WERI-Rb-1 (cell line): ENCODE measurements around the gene RHPN2.
"Not testable (repeated sequence)": the region's sequence is repeated elsewhere in the genome, so short reads cannot be mapped to it uniquely, and the experiment has no call there.

ENCODE experiments used
- DNase-seq: peaks from one replicate; pipeline ENCODE4 v3.0.0-alpha.2; 2020
- H3K27ac ChIP-seq: fragments of 250-450 bp; sonication (Bioruptor Pico); 2 replicates; pipeline ENCODE4 v1.5.1; 2020; ENCODE audit warnings: mild to moderate bottlenecking, moderate library complexity
- H3K27me3 ChIP-seq: fragments of 250-450 bp; sonication (Bioruptor Pico); 2 replicates; pipeline ENCODE4 v1.5.1; 2021; ENCODE audit warnings: mild to moderate bottlenecking, low read depth, moderate library complexity; ENCODE audit not compliant: insufficient read depth, severe bottlenecking
- H3K36me3 ChIP-seq: fragments of 250-450 bp; sonication (Bioruptor Pico); 2 replicates; pipeline ENCODE4 v1.5.1; 2020; ENCODE audit warnings: mild to moderate bottlenecking, moderate library complexity
- H3K4me3 ChIP-seq: 2 replicates; pipeline ENCODE4 v1.5.1; 2011; ENCODE audit warnings: low read depth, mild to moderate bottlenecking, control low read depth, low read length
- H3K9me3 ChIP-seq: fragments of 250-450 bp; sonication (Bioruptor Pico); 2 replicates; pipeline ENCODE4 v1.5.1; 2021; ENCODE audit warnings: mild to moderate bottlenecking, moderate library complexity; ENCODE audit not compliant: severe bottlenecking
- TF ChIP-seq, protein P1 (sequence below): IDR thresholded peaks from 2 replicates; pipeline ENCODE4 v1.5.1; 2011; ENCODE audit warnings: low read depth, mild to moderate bottlenecking, control low read depth, inconsistent platforms, low read length

Gene RHPN2

DNA sequence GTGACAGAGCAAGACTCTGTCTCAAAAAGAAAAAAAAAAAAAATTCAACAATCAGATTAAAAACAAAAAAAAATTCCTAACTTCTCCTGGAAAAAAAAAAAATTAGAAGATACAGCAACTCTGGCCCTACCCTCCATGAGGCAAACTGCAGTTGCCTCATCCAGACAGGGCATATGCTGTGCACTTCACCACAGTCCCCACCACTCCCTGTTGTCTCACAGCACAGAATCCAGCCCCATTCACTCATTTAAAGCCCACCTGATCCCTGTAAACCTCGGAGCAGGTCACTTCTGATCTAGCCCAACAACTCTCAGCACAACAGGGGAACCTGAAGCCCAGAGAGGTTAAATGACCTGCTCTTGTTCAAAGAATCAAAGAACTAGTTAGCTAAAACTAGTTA lies 24.9 kb downstream of the RHPN2 start:
- TF ChIP-seq, protein P1, sequence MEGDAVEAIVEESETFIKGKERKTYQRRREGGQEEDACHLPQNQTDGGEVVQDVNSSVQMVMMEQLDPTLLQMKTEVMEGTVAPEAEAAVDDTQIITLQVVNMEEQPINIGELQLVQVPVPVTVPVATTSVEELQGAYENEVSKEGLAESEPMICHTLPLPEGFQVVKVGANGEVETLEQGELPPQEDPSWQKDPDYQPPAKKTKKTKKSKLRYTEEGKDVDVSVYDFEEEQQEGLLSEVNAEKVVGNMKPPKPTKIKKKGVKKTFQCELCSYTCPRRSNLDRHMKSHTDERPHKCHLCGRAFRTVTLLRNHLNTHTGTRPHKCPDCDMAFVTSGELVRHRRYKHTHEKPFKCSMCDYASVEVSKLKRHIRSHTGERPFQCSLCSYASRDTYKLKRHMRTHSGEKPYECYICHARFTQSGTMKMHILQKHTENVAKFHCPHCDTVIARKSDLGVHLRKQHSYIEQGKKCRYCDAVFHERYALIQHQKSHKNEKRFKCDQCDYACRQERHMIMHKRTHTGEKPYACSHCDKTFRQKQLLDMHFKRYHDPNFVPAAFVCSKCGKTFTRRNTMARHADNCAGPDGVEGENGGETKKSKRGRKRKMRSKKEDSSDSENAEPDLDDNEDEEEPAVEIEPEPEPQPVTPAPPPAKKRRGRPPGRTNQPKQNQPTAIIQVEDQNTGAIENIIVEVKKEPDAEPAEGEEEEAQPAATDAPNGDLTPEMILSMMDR = no peak
- no peak for DNase-seq
- Histone ChIP-seq H3K36me3 (peaks cover 32% of the 10 kb centered on the region), H3K9me3 (no peaks in the 10 kb centered on the region), H3K27me3 (no peaks in the 10 kb centered on the region), H3K4me3 (no peak overlapping the region), H3K27ac (peak overlapping the region; percentile 80)

DNA sequence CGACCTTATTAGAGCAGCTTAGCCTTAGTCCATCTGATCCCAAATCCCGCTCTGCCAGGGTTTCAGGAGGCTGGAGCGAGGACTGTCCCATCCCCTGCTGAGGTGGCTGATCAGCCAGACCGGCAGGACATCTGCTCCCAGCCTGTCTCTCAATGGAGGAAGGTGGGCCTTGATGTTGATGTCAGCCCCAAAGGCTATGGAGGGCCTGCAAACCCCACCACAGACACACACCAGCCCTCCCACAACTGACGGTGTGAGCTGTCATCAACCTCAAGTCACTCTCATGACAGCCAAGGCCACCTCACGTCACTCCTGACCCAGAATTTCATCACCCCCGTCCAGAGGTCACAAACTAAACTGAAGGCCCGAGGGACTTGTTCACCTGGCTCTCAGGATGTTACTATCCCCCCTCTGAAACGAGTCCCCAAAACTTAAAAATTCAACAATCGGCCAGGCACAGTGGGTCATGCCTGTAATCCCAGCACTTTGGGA lies 25.5 kb downstream of the RHPN2 start:
- peak; percentile 93 for DNase-seq
- TF ChIP-seq, protein P1 = no peak
- Histone ChIP-seq H3K9me3 (no peaks in the 10 kb centered on the region), H3K36me3 (peaks cover 33% of the 10 kb centered on the region), H3K4me3 (no peak overlapping the region), H3K27me3 (no peaks in the 10 kb centered on the region), H3K27ac (peak overlapping the region; percentile 80)

DNA sequence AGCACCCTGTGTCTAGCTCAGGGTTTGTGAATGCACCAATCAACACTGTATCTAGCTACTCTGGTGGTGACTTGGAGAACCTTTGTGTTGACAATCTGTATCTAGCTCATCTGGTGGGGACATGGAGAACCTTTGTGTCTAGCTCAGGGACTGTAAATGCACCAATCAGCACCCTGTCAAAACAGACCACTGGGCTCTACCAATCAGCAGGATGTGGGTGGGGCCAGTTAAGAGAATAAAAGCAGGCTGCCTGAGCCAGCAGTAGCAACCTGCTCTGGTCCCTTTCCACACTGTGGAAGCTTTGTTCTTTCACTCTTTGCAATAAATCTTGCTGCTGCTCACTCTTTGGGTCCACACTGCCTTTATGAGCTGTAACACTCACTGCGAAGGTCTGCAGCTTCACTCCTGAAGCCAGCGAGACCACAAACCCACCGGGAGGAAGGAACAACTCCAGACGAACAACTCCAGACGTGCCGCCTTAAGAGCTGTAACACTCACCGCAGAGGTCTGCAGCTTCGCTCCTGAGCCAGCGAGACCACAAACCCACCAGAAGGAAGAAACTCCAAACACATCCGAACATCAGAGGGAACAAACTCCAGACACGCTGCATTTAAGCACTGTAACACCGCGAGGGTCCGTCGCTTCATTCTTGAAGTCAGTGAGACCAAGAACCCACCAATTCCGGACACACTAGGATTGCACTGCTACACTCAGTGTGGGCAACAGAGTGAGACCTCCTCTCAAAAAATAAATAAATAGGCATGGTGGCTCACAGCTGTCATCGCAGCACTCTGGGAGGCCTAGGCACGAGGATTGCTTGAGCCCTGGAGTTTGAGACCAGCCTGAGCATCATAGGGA lies 27.3 kb downstream of the RHPN2 start:
- H3K36me3 ChIP-seq = peaks cover 35% of the 10 kb centered on the region
- H3K27me3 ChIP-seq, H3K4me3 ChIP-seq, H3K9me3 ChIP-seq, DNase-seq: not testable (repeated sequence)
- H3K27ac ChIP-seq = peak overlapping the region; percentile 80

DNA sequence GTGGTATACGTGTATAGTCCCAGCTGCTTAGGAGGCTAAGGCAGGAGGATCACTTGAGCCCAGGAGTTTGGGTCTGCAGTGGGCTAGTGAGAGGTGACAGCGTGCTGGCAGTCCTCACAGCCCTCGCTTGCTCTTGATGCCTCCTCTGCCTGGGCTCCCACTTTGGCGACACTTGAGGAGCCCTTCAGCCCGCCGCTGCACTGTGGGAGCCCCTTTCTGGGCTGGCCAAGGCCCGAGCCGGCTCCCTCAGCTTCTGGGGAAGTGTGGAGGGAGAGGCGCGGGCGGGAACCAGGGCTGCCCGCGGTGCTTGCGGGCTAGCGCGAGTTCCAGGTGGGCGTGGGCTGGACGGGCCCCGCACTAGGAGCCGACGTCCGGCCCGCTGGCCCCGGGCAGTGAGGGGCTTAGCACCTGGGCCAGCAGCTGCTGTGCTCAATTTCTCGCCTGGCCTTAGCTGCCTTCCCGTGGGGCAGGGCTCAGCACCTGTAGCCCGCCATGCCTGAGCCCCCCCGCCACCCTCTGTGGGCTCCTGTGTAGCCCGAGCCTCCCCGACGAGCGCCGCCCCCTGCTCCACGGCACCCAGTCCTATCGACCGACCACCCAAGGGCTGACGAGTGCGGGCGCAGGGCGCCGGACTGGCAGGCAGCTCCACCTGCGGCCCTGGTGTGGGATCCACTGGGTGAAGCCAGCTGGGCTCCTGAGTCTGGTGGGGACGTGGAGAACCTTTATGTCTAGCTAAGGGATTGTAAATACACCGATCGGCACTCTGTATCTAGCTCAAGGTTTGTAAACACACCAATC lies 28.1 kb downstream of the RHPN2 start:
- peaks cover 33% of the 10 kb centered on the region for H3K36me3 ChIP-seq
- H3K27ac ChIP-seq, DNase-seq: not testable (repeated sequence)

DNA sequence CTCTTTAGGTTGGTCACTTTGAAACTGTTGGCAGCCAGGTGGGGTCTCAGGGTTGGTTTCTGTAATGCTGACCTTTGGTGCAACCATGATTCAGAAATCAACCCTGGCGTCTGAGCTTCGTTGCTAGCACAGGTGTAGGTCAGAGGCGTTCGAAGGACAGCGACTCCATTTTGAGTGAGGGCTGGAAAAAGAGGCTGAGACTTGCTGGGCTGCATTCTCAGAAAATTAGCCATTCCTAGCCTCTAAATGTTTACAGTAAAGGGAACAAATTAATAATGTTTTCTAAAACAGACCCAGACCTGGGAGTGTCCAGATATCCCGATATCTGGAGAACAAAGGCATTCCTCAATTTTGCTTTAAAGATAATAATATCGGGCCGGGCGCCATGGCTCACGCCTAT lies 29.2 kb downstream of the RHPN2 start:
- DNase-seq = no peak
- no peak overlapping the region for H3K4me3 ChIP-seq
- no peaks in the 10 kb centered on the region for H3K27me3 ChIP-seq
- no peaks in the 10 kb centered on the region for H3K9me3 ChIP-seq
- TF ChIP-seq, protein P1 = no peak
- H3K36me3 ChIP-seq = peaks cover 32% of the 10 kb centered on the region
- no peak overlapping the region for H3K27ac ChIP-seq

More for the DNA sequence above, 28.1 kb downstream of the RHPN2 start:
- not testable (repeated sequence) for H3K4me3 ChIP-seq, H3K9me3 ChIP-seq, H3K27me3 ChIP-seq

DNA sequence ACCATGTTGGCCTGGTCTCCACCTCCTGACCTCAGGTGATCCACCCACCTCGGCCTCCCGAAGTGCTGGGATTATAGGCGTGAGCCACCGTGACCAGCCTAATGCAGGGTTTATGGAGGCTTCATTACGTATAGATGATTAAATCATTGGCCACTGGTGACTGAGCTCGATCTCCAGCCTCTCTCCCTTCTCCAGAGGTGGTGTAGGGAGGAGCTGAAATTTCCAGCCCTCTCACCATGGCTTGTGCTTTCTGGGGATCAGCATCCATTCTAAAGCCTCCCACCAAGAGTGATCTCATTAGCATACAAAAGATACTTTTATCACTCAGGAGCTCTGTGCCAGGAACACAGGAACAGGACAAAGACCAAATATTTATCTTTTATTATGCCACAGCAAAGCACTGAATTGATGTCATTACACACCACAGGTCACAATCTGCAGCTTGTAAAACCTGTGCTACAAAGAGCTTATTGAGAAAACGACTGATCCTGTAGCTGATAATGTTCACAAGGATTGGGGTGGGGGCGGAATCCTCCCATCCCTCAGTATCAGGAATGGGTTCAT lies 32.4 kb downstream of the RHPN2 start:
- H3K27me3 ChIP-seq = no peaks in the 10 kb centered on the region
- DNase-seq = peak; percentile 65
- peak overlapping the region; percentile 39 for H3K27ac ChIP-seq
- H3K36me3 ChIP-seq = peaks cover 28% of the 10 kb centered on the region
- H3K4me3 ChIP-seq = no peak overlapping the region
- no peaks in the 10 kb centered on the region for H3K9me3 ChIP-seq
- TF ChIP-seq, protein P1 = no peak
